ENCODE measurements around the gene B3GALT6.
A peak's percentile ranks its signal among the peaks of the same experiment; 100 is the strongest.

B3GALT6 gene

DNA sequence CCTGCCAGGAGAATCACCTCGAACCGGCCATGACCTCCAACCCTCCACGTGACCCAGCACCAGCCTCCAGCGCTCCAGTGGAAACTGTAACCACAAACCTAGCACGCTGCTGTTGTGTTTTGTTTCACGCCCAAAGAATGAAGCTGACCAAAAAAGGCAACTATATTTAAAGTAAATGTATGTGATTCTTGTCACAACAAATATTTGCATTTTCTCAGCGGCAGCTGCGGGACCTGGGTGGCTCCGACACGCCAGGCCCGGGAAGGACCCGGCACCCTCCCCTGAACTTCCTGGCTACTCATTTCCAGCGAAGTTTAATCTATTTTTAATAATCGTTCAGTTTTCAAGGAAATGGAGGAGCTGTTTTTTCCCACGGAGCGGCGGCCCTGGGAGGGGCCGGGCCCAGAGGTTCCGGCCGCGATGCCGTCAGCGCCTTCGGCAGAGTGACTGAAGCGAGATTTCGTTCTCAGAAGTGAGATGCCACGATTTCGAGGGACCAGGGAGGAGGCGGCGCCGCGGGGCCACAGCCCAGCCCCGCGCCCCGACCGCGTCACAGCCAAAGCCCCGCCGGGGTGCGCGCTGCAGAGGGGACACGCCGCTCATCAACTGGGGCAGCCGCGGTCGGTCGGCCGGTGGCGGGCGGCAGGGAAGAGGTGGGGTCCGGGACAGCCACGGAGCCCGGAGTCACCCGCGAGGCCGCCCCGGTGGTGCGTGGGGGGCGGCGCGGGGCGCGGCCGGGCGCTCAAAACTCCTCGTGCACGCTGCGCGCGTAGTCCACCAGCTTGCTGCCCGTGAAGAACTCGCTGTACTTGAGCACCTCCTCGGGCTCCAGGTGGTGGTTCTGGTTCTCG, 15.0 kb upstream of the B3GALT6 start:
- no peak for DNase-seq

DNA sequence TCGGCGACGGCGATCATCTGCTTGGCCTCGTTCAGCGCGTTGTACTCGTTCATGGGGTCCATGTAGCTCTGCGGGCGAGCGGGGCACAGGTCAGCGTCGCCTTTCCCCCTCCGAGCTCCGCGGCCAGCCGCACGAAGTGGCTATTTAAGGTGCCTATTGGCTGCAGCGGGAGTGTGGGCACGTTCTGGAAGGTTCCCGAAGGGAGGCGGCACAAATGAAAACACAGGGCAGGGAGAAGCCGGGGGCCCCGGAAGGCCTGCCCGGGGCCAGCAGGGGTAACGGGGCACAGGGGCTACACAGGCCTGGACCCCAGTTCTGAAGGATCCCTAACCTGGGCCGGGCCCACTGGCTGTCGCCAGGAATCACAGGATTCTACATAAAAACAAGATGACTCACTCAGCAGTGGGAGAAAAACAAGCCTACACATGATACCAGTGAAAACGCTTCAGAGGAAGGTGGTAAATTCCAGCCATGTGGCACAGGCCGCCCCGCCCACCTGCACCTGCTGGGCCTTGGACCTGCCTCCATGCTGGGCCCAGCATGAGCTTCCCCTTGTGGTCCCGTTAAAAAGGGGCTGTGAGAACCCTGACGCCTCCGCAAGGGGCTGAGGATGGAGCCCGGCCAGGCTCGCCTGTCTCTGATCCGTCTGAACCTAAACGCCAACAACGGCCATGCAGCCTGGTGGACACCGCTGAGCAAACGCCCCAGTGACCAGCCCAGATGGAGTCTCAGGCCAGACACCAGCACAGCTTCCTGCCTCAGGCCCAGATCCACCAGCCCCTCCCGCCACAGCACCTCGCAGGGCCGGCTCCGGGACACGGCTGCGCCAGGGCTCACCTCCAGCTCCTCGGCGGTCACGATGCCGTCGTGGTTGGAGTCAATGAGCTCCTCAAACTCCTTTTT, 14.2 kb upstream of the B3GALT6 start:
- no peak for DNase-seq

GRCh38 chr1:1218524-1219200, 13.4 kb upstream of the B3GALT6 start:
- DNase-seq: no peak

DNA sequence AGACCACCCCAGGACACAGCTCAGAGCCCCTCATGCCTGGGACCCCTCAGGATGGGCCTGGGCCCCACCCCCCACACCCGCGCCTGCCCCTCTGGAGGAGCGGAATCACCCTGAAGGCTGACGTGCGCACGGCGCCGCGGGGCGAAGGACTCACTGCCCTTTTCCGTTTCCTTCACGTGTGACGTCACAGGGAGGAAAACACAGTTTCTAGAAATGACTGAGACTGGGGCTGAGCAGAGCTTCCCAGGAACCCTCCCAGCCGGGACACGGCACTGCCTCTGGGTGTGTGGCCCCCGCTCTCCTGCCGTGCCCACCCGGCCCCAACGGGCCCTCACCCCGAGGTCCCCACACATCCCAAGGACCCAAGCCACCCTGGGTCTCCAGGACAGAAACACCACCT, 12.7 kb upstream of the B3GALT6 start:
- no peak for DNase-seq

DNA sequence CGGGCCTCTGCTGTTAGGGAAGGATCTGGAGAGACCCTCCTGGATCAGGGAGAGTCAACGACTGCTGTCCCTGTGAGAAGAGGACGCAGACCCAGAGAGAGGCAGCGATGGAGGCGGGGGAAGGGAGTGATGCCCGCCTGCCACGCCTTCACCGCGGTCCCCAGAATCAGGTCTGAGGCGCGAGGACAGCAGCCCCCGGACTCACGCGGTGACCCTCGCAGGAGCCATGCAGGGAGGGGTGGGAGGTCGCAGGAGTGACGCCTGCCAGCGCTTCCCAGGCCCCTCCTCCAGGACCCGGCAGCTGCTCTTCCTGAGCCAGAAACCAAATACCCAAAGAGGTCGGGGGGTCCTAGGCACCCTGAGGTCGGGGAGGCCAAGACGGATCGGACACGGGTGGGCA, 11.8 kb upstream of the B3GALT6 start:
- DNase-seq: no peak

GRCh38 chr1:1221887-1222574, 10.0 kb upstream of the B3GALT6 start:
- DNase-seq: no peak

GRCh38 chr1:1222575-1223225, 9.3 kb upstream of the B3GALT6 start:
- DNase-seq: no peak

GRCh38 chr1:1223321-1223720, 8.7 kb upstream of the B3GALT6 start:
- DNase-seq: no peak

GRCh38 chr1:1223891-1224290, 8.1 kb upstream of the B3GALT6 start:
- no peak for DNase-seq

GRCh38 chr1:1225238-1225845, 6.7 kb upstream of the B3GALT6 start:
- DNase-seq: no peak

GRCh38 chr1:1225913-1226312, 6.1 kb upstream of the B3GALT6 start:
- no peak for DNase-seq

- no peak for DNase-seq
Observed at GRCh38 chr1:1226566-1227362, 5.3 kb upstream of the B3GALT6 start.

DNA sequence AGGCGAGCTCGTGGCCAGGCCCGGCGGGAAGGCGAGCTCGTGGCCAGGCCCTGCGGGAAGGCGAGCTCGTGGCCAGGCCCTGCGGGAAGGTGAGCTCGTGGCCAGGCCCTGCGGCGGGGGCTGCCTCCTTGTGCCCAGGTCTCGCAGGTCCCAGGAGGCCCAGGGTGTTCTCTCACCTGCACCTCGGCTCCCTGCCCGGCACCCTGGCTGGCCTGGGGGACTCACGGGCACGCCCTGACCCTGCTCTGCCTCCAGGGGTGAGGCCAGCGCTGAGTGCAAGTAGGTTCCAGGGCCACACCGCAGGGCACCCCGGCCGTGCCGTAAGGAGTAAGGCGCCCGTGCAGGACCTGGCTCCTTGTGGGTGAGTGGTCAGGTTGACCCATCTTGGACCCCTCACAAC, 4.7 kb upstream of the B3GALT6 start:
- no peak for DNase-seq

- DNase-seq: no peak
Observed at GRCh38 chr1:1228187-1228586, 3.9 kb upstream of the B3GALT6 start.

DNA sequence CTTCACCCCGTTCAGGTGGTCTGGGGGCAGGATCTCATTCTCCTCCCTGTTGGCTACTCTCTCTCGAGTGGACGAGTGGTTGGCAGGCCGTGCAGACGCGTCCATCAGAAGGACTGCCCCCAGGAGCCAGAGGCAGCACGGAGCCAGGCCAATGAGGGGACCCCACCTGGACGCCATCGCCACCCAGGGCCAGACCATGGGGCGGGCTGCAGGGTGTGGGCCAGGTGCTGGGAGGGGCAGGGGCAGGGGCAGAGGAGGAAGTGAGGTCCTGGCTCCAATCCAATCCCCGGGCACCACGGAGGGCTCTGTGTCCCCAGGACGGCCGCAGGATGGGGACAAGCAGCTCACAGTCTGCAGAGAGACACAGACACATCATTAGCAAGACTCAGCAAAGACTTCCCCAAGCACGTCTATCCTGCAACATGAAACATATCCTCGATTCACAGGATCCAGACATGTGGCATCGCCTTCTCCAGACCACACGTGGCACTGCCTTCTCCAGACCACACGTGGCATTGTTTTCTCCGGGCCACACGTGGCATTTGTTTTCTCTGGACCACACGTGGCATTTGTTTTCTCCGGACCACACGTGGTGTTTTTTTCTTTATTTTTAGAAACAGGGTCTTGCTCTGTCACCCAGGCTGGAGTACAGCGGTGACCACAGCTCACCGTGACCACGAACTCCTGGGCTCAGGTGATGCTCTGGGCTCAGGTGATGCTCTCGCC, 3.3 kb upstream of the B3GALT6 start:
- no peak for DNase-seq

DNA sequence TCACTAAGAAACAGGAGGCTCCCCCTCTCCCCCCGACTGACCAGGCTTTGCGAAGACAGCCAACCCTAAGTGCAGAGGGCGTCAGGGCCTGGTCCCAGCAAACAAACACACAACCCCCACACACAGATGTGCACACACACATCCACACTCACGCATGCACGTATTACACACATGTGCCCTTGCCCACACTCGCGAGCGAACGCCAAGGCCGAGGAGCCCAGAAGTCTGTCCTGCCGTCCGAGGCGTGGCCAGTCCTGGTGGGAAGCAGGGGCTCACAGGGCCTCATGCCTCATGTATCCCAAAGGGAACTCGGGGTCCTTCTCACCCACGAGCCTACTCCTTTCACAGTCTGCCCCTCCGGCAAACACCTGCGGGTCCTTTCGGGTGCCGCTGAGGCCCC, 2.3 kb upstream of the B3GALT6 start:
- no peak for DNase-seq

DNA sequence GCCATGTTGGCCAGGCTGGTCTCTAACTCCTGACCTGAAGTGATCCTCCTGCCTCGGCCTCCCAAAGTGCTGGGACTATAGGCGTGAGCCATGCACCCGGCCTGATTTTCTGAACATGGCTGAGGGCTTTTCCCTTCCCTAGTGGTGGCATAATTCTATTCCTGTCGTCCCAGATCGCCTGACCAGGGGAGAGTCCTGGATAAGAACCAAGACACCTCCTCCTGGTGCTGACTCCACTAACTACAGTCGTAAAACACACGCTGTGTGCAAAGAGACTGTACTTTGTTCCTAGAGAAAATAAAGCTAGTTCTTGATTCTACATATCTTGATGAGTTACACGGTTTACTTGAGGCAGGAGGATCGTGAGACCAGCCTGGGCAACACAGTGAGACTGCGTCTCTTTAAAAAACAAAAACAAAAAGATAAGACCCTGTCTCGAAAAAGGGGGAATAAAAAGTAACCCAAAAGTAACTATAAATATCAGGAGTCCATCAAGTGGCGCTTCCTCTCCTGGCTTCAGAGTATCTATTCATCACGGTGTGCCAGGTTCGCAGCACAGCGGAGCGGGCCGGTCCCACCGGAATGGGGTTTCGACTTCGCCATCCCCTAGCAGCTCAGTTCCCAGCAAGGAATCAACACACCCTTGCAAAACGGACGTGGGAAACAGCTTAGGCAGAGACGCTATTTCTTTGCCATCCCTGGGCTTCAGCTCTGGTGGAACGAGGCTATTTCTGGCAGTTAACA, 1.2 kb upstream of the B3GALT6 start:
- no peak for DNase-seq

DNA sequence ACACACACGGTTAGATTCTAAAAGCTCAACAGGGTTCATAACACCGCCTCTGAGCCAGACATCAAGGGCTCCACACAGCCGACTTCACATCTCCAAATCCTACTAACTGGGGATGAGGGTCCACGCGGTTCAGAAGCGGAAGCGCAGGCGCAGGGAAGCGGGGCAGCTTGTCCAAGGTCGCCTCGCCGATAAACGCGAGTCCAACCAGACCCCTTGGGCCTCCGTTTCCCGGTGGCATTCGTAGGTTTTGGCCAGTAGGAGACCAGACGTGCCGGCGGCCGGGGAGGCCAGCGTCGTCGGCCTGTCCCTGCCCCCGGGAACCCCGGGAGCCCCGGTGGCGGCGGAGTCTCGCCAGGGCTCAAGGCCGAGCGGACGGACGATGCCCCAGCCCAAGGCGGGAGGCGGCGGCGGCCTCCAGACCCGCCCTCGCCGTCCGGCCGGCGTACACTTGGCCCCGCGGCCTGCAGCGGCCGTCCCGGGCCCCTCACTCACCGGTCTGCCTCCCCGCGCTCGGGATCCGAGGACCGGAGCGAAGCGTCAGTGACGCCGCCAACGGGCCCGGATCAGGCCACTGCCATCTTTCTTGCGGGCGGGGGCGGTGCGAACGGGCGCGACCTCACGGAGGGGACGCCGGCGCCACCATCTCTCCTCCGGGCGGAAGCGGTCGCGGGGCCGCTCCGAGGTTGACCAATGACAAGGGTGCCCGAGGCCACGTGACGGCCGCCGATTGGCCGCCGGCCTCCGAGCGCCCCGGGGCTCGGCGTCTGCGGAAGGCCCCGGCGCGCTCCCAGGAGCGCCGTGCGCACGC, 433 bp upstream of the B3GALT6 start, which contains the start of gene SDF4:
SDF4 (minus strand) TSS at position 602 of the 808 bp plus-strand sequence. CDS start 3,229 bp downstream, outside the sequence.
- DNase-seq: peak; percentile 93 to 96 (median 94)
